RWPE1 (cell line): ENCODE data around the gene NAT8L.

ENCODE experiments used
- CTCF ChIA-PET: fragments of 350-600 bp; sonication (Branson Sonifier 250); formaldehyde crosslinking; extraction: SDS; loops from one replicate; lab custom pipeline; 2021; lab: Yijun Ruan, JAX
- POLR2A ChIA-PET: fragments of 400-600 bp; formaldehyde crosslinking; extraction: SDS; loops from one replicate; lab custom pipeline; 2020; ENCODE audit warnings: antibody characterized with exemption; ENCODE audit not compliant: low non-redundant PET; lab: Yijun Ruan, JAX
- DNase-seq: peaks from one replicate; pipeline ENCODE4 v3.0.0; 2012; ENCODE audit warnings: low spot score
- H3K27ac ChIP-seq: fragments of 450-650 bp; 2 replicates; pipeline ENCODE4 v1.5.1; 2017
- CTCF ChIP-seq: fragments of 450-650 bp; conservative IDR thresholded peaks from 2 replicates; pipeline ENCODE4 v1.5.1; 2017; ENCODE audit warnings: low read depth, mild to moderate bottlenecking

The NAT8L gene

GRCh38 chr4:2049811-2050210 is 9.3 kb upstream of the NAT8L start:
- CTCF ChIA-PET: interaction anchor here (0.6 kb wide), 1 partner anchor 29 kb away, joined by 3 read pairs; no protein-coding TSS in a partner anchor
- POLR2A ChIA-PET: no interaction called here
- no peak for TF ChIP-seq CTCF
- H3K27ac ChIP-seq: no peak overlapping the region
- no peak for DNase-seq

GRCh38 chr4:2051086-2051485 is 8.0 kb upstream of the NAT8L start:
- no peak for TF ChIP-seq CTCF
- CTCF ChIA-PET: interaction anchor here (0.6 kb wide), 1 partner anchor 88 kb away, joined by 3 read pairs; no protein-coding TSS in a partner anchor
- POLR2A ChIA-PET: no interaction called here
- H3K27ac ChIP-seq: no peak overlapping the region
- DNase-seq: no peak

- H3K27ac ChIP-seq: no peak overlapping the region
- TF ChIP-seq CTCF: no peak
- POLR2A ChIA-PET: no interaction called here
- CTCF ChIA-PET: no interaction called here
- DNase-seq: no peak
Observed at GRCh38 chr4:2054217-2054616, 4.9 kb upstream of the NAT8L start.

- ChIA-PET POLR2A (no interaction called here), CTCF (interaction anchor here (0.6 kb wide), 1 partner anchor 28 kb away, joined by 3 read pairs; no protein-coding TSS in a partner anchor)
- H3K27ac ChIP-seq: no peak overlapping the region
- no peak for TF ChIP-seq CTCF
- no peak for DNase-seq
Observed at GRCh38 chr4:2057382-2058065, 1.6 kb upstream of the NAT8L start.

- DNase-seq: no peak
- no peak for TF ChIP-seq CTCF
- no peak overlapping the region for H3K27ac ChIP-seq
- POLR2A ChIA-PET: no interaction called here
- CTCF ChIA-PET: interaction anchor here (0.6 kb wide), 1 partner anchor 29 kb away, joined by 3 read pairs; no protein-coding TSS in a partner anchor
Observed at GRCh38 chr4:2058264-2059045, 672 bp upstream of the NAT8L start.

- DNase-seq: no peak
- H3K27ac ChIP-seq: no peak overlapping the region
- ChIA-PET CTCF (no interaction called here), POLR2A (no interaction called here)
- no peak for TF ChIP-seq CTCF
Observed at GRCh38 chr4:2059726-2060602, 837 bp downstream of the NAT8L start.
